ENCODE measurements around the gene RXRA.

Gene RXRA

GRCh38 chr9:134477342-134477925 is 151.2 kb downstream of the RXRA start:
- H3K9me3 ChIP-seq (ENCODE audit: insufficient read depth, low read depth, low read length), result no peaks in the 10 kb centered on the region
- 96% methylated on average over 15 of the region's 15 CpGs for WGBS
- no peak overlapping the region for H3K4me3 ChIP-seq (ENCODE audit: low read length)
- H3K36me3 ChIP-seq (ENCODE audit: insufficient read depth, low read length), result no peaks in the 10 kb centered on the region
- H3K27ac ChIP-seq (ENCODE audit: low read depth, low read length), result no peak overlapping the region
- H3K4me1 ChIP-seq (ENCODE audit: insufficient read depth, low read length), result no peaks in the 10 kb centered on the region
- no peak overlapping the region for H3K9ac ChIP-seq (ENCODE audit: low read depth, low read length)
- no peaks in the 10 kb centered on the region for H3K27me3 ChIP-seq (ENCODE audit: insufficient read depth, low read length)

- H3K27me3 ChIP-seq (ENCODE audit: insufficient read depth, low read length), result no peaks in the 10 kb centered on the region
- WGBS, result 93% methylated on average over 14 of the region's 14 CpGs
- H3K36me3 ChIP-seq (ENCODE audit: insufficient read depth, low read length), result no peaks in the 10 kb centered on the region
- no peak overlapping the region for H3K9ac ChIP-seq (ENCODE audit: low read depth, low read length)
- H3K27ac ChIP-seq (ENCODE audit: low read depth, low read length), result no peak overlapping the region
- no peaks in the 10 kb centered on the region for H3K4me1 ChIP-seq (ENCODE audit: insufficient read depth, low read length)
- H3K9me3 ChIP-seq (ENCODE audit: insufficient read depth, low read depth, low read length), result no peaks in the 10 kb centered on the region
- H3K4me3 ChIP-seq (ENCODE audit: low read length), result no peak overlapping the region
These were observed 151.7 kb downstream of the RXRA start for GRCh38 chr9:134477927-134478326.

- Histone ChIP-seq H3K9ac (ENCODE audit: low read depth, low read length) (no peak overlapping the region), H3K27me3 (ENCODE audit: insufficient read depth, low read length) (no peaks in the 10 kb centered on the region), H3K9me3 (ENCODE audit: insufficient read depth, low read depth, low read length) (no peaks in the 10 kb centered on the region), H3K4me3 (ENCODE audit: low read length) (no peak overlapping the region), H3K4me1 (ENCODE audit: insufficient read depth, low read length) (no peaks in the 10 kb centered on the region), H3K36me3 (ENCODE audit: insufficient read depth, low read length) (no peaks in the 10 kb centered on the region), H3K27ac (ENCODE audit: low read depth, low read length) (no peak overlapping the region)
- WGBS, result 96% methylated on average over 7 of the region's 7 CpGs
These were observed 155.5 kb downstream of the RXRA start for GRCh38 chr9:134481762-134482161.

- Histone ChIP-seq H3K9me3 (ENCODE audit: insufficient read depth, low read depth, low read length) (no peaks in the 10 kb centered on the region), H3K4me3 (ENCODE audit: low read length) (no peak overlapping the region), H3K4me1 (ENCODE audit: insufficient read depth, low read length) (no peaks in the 10 kb centered on the region), H3K27ac (ENCODE audit: low read depth, low read length) (no peak overlapping the region), H3K36me3 (ENCODE audit: insufficient read depth, low read length) (no peaks in the 10 kb centered on the region), H3K27me3 (ENCODE audit: insufficient read depth, low read length) (no peaks in the 10 kb centered on the region), H3K9ac (ENCODE audit: low read depth, low read length) (no peak overlapping the region)
- 92% methylated on average over 10 of the region's 10 CpGs for WGBS
These were observed 156.0 kb downstream of the RXRA start for GRCh38 chr9:134482226-134482625.

- Histone ChIP-seq H3K27me3 (ENCODE audit: insufficient read depth, low read length) (no peaks in the 10 kb centered on the region), H3K4me1 (ENCODE audit: insufficient read depth, low read length) (no peaks in the 10 kb centered on the region), H3K9ac (ENCODE audit: low read depth, low read length) (no peak overlapping the region), H3K9me3 (ENCODE audit: insufficient read depth, low read depth, low read length) (no peaks in the 10 kb centered on the region), H3K4me3 (ENCODE audit: low read length) (no peak overlapping the region), H3K27ac (ENCODE audit: low read depth, low read length) (no peak overlapping the region), H3K36me3 (ENCODE audit: insufficient read depth, low read length) (no peaks in the 10 kb centered on the region)
- WGBS, result 93% methylated on average over 23 of the region's 24 CpGs
These were observed 157.3 kb downstream of the RXRA start for GRCh38 chr9:134483361-134484184.

- Histone ChIP-seq H3K27me3 (ENCODE audit: insufficient read depth, low read length) (no peaks in the 10 kb centered on the region), H3K4me1 (ENCODE audit: insufficient read depth, low read length) (no peaks in the 10 kb centered on the region), H3K36me3 (ENCODE audit: insufficient read depth, low read length) (no peaks in the 10 kb centered on the region), H3K27ac (ENCODE audit: low read depth, low read length) (no peak overlapping the region), H3K4me3 (ENCODE audit: low read length) (no peak overlapping the region), H3K9ac (ENCODE audit: low read depth, low read length) (no peak overlapping the region), H3K9me3 (ENCODE audit: insufficient read depth, low read depth, low read length) (no peaks in the 10 kb centered on the region)
- WGBS, result 98% methylated on average over 3 of the region's 3 CpGs
These were observed 158.2 kb downstream of the RXRA start for GRCh38 chr9:134484479-134484878.

- H3K9me3 ChIP-seq (ENCODE audit: insufficient read depth, low read depth, low read length), result no peaks in the 10 kb centered on the region
- H3K27me3 ChIP-seq (ENCODE audit: insufficient read depth, low read length), result no peaks in the 10 kb centered on the region
- no peaks in the 10 kb centered on the region for H3K36me3 ChIP-seq (ENCODE audit: insufficient read depth, low read length)
- H3K27ac ChIP-seq (ENCODE audit: low read depth, low read length), result no peak overlapping the region
- no peak overlapping the region for H3K9ac ChIP-seq (ENCODE audit: low read depth, low read length)
- WGBS, result 95% methylated on average over 8 of the region's 8 CpGs
- no peak overlapping the region for H3K4me3 ChIP-seq (ENCODE audit: low read length)
- H3K4me1 ChIP-seq (ENCODE audit: insufficient read depth, low read length), result no peaks in the 10 kb centered on the region
These were observed 159.4 kb downstream of the RXRA start for GRCh38 chr9:134485653-134486052.

- 94% methylated on average over 16 of the region's 16 CpGs for WGBS
- Histone ChIP-seq H3K27me3 (ENCODE audit: insufficient read depth, low read length) (no peaks in the 10 kb centered on the region), H3K4me3 (ENCODE audit: low read length) (no peak overlapping the region), H3K36me3 (ENCODE audit: insufficient read depth, low read length) (no peaks in the 10 kb centered on the region), H3K4me1 (ENCODE audit: insufficient read depth, low read length) (no peaks in the 10 kb centered on the region), H3K9ac (ENCODE audit: low read depth, low read length) (no peak overlapping the region), H3K9me3 (ENCODE audit: insufficient read depth, low read depth, low read length) (no peaks in the 10 kb centered on the region), H3K27ac (ENCODE audit: low read depth, low read length) (no peak overlapping the region)
These were observed 159.9 kb downstream of the RXRA start for GRCh38 chr9:134486143-134486591.

GRCh38 chr9:134486596-134486995 is 160.3 kb downstream of the RXRA start:
- 91% methylated on average over 15 of the region's 16 CpGs for WGBS
- Histone ChIP-seq H3K4me1 (ENCODE audit: insufficient read depth, low read length) (no peaks in the 10 kb centered on the region), H3K9ac (ENCODE audit: low read depth, low read length) (no peak overlapping the region), H3K27ac (ENCODE audit: low read depth, low read length) (no peak overlapping the region), H3K9me3 (ENCODE audit: insufficient read depth, low read depth, low read length) (no peaks in the 10 kb centered on the region), H3K27me3 (ENCODE audit: insufficient read depth, low read length) (no peaks in the 10 kb centered on the region), H3K36me3 (ENCODE audit: insufficient read depth, low read length) (no peaks in the 10 kb centered on the region), H3K4me3 (ENCODE audit: low read length) (no peak overlapping the region)

Measured in HUES64 (cell line).